Measurements from ENCODE around the gene C2CD4C. TPM values are rescaled to one million over a fixed set of nuclear protein-coding genes. Genes with fewer than 3 reads are reported as not detected.

The C2CD4C gene
- total RNA-seq, 1 donor: not detected

GRCh38 chr19:435707-436412, 26.9 kb upstream of the C2CD4C start:
- no peak overlapping the region for H2AFZ ChIP-seq (ENCODE audit: low read length)
- no peaks in the 10 kb centered on the region for H4K20me1 ChIP-seq (ENCODE audit: insufficient read depth, low read length)
- H3K9me3 ChIP-seq (ENCODE audit: low read depth, low read length): no peaks in the 10 kb centered on the region
- no peak for TF ChIP-seq CTCF (IDR thresholded peaks at IDR 0.05; ENCODE audit: extremely low read depth, low read depth, low read length)
- no peaks in the 10 kb centered on the region for H3K4me1 ChIP-seq (ENCODE audit: insufficient read depth, low read length)
- H3K27me3 ChIP-seq (ENCODE audit: insufficient read depth, low read length): no peaks in the 10 kb centered on the region
- no peak for DNase-seq (ENCODE audit: insufficient read length, low spot score, missing footprints)
- H3K27ac ChIP-seq (ENCODE audit: low read depth, low read length): no peak overlapping the region
- no peaks in the 10 kb centered on the region for H3K36me3 ChIP-seq (ENCODE audit: insufficient read depth, low read length)
- no peak overlapping the region for H3K4me3 ChIP-seq (ENCODE audit: insufficient read depth, low read length)
- H3K4me2 ChIP-seq (ENCODE audit: insufficient read depth, low read length): no peak overlapping the region
- H3K79me2 ChIP-seq (ENCODE audit: insufficient read depth, low read length): no peaks in the 10 kb centered on the region

- H3K36me3 ChIP-seq (ENCODE audit: insufficient read depth, low read length): no peaks in the 10 kb centered on the region
- no peaks in the 10 kb centered on the region for H4K20me1 ChIP-seq (ENCODE audit: insufficient read depth, low read length)
- no peak for DNase-seq (ENCODE audit: insufficient read length, low spot score, missing footprints)
- H3K27me3 ChIP-seq (ENCODE audit: insufficient read depth, low read length): no peaks in the 10 kb centered on the region
- no peaks in the 10 kb centered on the region for H3K4me1 ChIP-seq (ENCODE audit: insufficient read depth, low read length)
- no peak overlapping the region for H3K4me3 ChIP-seq (ENCODE audit: insufficient read depth, low read length)
- H3K9me3 ChIP-seq (ENCODE audit: low read depth, low read length): no peaks in the 10 kb centered on the region
- H2AFZ ChIP-seq (ENCODE audit: low read length): no peak overlapping the region
- H3K4me2 ChIP-seq (ENCODE audit: insufficient read depth, low read length): no peak overlapping the region
- no peak overlapping the region for H3K27ac ChIP-seq (ENCODE audit: low read depth, low read length)
- H3K79me2 ChIP-seq (ENCODE audit: insufficient read depth, low read length): no peaks in the 10 kb centered on the region
- no peak for TF ChIP-seq CTCF (IDR thresholded peaks at IDR 0.05; ENCODE audit: extremely low read depth, low read depth, low read length)
These were observed 26.2 kb upstream of the C2CD4C start for GRCh38 chr19:435056-435706.

GRCh38 chr19:434152-434960, 25.4 kb upstream of the C2CD4C start:
- DNase-seq (ENCODE audit: insufficient read length, low spot score, missing footprints): no peak
- Histone ChIP-seq H3K4me1 (ENCODE audit: insufficient read depth, low read length) (no peaks in the 10 kb centered on the region), H3K9me3 (ENCODE audit: low read depth, low read length) (no peaks in the 10 kb centered on the region), H3K4me2 (ENCODE audit: insufficient read depth, low read length) (no peak overlapping the region), H4K20me1 (ENCODE audit: insufficient read depth, low read length) (no peaks in the 10 kb centered on the region), H3K27me3 (ENCODE audit: insufficient read depth, low read length) (no peaks in the 10 kb centered on the region), H2AFZ (ENCODE audit: low read length) (no peak overlapping the region), H3K79me2 (ENCODE audit: insufficient read depth, low read length) (no peaks in the 10 kb centered on the region), H3K36me3 (ENCODE audit: insufficient read depth, low read length) (no peaks in the 10 kb centered on the region), H3K27ac (ENCODE audit: low read depth, low read length) (no peak overlapping the region), H3K4me3 (ENCODE audit: insufficient read depth, low read length) (no peak overlapping the region)
- no peak for TF ChIP-seq CTCF (IDR thresholded peaks at IDR 0.05; ENCODE audit: extremely low read depth, low read depth, low read length)

- no peak overlapping the region for H3K4me2 ChIP-seq (ENCODE audit: insufficient read depth, low read length)
- H2AFZ ChIP-seq (ENCODE audit: low read length): no peak overlapping the region
- no peaks in the 10 kb centered on the region for H4K20me1 ChIP-seq (ENCODE audit: insufficient read depth, low read length)
- H3K27me3 ChIP-seq (ENCODE audit: insufficient read depth, low read length): no peaks in the 10 kb centered on the region
- DNase-seq (ENCODE audit: insufficient read length, low spot score, missing footprints): no peak
- no peaks in the 10 kb centered on the region for H3K9me3 ChIP-seq (ENCODE audit: low read depth, low read length)
- H3K4me3 ChIP-seq (ENCODE audit: insufficient read depth, low read length): no peak overlapping the region
- H3K27ac ChIP-seq (ENCODE audit: low read depth, low read length): no peak overlapping the region
- no peaks in the 10 kb centered on the region for H3K36me3 ChIP-seq (ENCODE audit: insufficient read depth, low read length)
- H3K4me1 ChIP-seq (ENCODE audit: insufficient read depth, low read length): no peaks in the 10 kb centered on the region
- H3K79me2 ChIP-seq (ENCODE audit: insufficient read depth, low read length): no peaks in the 10 kb centered on the region
- TF ChIP-seq CTCF (IDR thresholded peaks at IDR 0.05; ENCODE audit: extremely low read depth, low read depth, low read length): no peak
These were observed 21.8 kb upstream of the C2CD4C start for GRCh38 chr19:430701-431100.
